ENCODE data around the gene ST3GAL2.
"Not testable (repeated sequence)": the region's sequence is repeated elsewhere in the genome, so short reads cannot be mapped to it uniquely, and the experiment has no call there.

The ST3GAL2 gene

DNA sequence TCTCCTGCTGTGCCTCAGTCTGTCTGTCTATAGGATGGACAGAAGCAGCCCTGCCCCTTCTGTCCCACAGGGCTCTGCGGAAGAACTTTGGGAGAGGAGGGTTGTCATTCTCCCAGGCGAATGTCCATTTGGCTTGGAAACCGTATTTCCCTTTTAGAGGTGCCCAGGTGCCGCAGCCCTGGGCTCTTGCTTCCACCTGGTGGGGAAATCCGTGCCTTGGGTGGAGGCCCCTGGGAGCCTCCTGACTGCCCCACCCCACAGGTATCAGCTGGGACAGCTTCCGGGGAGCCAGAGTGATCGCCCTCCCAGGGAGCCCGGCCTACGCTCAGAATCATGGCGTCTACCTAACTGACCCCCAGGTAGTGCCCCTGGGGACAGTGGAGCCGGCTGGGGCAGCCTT is 28.2 kb upstream of the ST3GAL2 start:
- DNase-seq = no peak

DNA sequence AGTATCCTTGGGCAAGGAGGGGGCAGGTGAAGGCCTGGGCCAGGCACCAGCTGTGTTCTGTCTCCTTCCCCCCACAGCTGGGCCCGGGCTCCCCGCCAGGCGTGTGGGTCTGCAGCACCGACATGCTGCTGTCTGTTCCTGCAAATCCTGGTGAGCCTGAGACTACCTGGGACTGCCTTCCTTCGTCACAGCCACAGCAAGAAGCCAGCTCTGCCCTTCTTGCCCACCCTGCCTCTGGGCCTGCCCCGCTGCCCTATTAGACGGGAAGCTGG is 27.8 kb upstream of the ST3GAL2 start:
- DNase-seq = no peak

DNA sequence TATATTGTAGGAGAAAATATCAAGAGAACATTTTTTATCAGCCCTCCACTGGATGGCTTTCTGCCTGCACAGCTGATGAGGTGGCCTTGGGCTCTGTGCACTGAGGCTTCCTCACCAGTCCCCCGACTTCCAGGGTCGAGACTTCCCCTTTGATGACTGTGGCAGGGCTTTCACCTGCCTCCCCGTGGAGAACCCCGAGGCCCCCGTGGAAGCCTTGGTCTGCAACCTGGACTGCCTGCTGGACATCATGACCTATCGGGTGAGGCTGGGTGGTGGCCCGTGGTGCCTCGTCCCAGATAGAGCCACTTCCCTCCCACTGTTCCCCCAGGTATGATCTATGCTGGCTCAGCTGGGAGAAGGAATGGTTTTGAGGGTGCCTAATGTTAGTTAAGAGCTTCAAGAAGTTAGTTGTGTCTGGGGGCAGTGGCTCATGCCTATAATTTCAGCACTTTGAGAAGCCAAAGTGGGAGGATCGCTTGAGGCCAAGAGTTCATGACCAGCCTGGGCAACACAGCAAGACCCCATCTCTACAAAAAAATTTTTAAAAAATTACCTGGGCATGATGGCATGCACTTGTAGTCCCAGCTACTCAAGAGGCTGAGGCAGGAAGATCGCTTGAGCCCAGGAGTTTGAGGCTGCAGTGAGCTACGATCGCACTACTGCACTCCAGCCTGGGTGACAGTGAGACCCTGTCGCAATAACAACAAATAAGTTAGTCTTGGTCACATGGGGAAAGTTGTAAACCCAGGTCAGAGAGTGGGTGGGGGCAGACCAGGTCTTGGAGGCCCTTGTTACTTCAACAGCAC is 27.3 kb upstream of the ST3GAL2 start:
- DNase-seq = no peak

DNA sequence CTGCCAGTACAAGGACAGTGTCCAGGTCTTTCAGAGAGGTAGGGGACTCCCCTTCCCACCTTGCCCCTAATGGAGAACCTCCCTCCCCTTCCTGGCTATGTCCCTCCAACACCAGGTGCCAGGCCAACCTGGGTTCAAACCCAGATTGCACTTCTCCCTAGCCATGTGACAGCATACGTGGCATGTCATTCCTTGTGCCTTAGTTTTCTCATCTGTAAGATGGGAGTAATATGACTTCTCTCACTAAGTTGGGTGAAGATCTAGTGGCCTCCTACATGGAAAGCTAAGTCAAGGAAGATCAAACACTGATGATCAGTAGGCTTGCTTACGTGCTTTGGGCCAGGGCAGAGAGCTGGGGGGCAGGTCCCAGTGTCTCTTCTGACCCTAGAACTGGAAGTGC is 24.3 kb upstream of the ST3GAL2 start:
- no peak for DNase-seq

DNA sequence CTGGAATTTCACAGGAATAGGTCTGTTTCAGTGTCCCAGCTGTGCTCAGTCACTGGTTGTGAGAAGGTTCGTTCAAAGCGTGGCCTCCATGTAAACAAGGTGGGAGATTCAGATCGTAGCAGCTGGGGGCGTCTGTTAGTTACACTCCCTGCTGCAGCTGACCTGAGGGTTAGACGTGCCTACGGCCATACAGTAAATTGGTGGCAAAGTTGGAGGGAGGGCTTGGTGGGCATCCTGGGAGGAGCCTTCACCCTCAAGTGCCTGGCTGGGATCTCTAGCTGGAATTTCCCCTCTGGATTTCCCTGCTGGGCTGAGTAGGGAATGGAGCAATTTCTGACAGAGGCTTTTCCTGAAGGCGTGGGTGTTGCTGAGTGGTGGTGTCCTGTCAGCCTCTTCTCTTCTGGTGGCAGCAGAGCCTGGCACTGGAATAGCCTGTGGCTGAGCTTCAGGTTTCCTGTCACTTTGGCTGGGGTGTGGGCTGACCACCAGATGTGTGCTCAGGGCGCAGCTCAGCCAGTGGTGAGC is 21.9 kb upstream of the ST3GAL2 start:
- peak; percentile 43 for DNase-seq

DNA sequence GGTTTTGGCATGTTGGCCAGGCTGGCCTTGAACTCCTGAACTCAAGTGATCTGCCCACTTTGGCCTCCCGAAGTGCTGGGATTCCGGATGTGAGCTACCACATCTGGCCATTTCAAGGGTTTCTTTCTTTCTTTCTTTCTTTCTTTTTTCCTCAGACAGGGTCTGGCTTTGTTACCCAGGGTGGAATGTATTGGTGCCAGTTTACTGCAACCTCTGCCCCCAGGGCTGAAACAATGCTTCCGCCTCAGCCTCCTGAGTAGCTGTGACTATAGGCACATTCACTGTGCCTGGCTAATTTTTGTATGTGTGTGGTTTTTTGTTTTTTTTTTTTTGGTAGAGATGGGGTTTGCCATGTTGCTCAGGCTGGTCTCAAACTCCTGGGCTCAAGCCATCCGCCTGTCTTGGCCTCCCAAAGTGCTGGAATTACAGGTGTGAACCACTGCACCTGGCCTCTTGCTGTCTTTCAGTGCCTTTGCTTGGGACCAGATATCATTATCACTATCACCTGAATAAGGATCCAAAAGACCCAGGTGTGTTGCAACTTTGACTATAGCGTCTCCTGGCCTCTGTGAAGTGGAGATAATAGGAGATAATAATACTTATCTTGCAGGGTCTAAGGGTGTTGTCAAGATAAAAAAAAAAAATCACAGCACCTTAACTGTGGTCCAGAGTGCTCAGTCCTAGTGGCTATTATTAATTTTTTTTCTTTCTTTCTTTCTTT is 18.7 kb upstream of the ST3GAL2 start:
- DNase-seq = no peak

DNA sequence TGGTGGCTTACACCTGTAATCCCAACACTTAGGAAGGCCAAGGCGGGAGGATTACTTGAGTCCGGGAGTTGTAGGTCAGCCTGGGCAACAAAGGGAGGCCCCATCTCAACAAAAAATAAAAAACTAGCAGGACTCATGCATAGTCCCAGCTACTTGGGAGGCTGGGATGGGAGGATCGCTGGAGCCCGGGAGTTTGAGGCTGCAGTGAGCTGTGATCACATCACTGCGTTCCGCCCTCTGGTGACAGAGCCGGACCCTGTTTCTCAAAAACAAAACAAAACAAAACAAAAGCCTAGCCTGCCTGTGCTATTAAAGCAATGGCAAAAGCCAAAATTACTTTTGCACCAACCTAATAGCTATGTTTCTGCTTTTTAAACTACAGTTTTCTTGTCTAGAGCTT is 17.0 kb upstream of the ST3GAL2 start:
- no peak for DNase-seq

DNA sequence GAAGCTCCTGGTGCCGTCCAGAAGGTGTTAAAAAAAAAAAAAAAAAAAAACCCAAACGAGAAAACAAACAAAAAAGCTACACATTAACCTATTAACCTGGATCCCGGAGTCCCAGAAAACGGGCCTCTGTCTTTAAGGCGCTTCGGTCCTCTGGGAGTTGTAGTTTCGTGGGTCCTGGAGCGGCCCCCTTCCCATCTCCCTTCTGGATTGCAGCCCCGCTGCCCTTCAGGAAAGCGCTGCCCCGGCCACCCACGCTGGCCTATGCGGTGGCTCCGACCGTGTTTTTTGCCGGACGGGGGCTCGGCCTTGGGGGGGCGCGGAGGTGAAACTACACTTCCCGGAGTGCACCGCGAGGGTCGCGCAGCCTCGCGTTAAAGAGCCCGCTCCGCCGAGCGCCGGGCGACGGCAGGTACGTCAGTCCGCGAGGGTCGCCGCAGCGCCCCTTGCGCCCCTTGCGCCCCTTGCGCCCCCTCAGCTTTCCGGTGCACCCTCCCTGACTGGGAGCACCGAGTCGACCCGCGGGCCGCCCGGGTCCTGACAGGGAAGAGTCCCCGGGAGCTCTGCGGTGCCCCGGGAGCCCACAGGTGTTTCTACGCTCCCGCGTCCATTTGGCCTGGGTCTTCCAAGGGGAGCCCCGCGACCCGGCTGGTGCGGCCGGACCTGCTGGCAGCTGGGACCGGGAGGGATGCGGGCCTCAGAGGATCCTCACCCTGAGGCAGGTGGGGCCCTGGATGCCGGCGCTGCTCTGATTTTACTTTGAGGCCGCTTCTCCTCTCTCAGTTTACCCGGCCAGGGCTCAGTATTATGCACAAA is 15.5 kb upstream of the ST3GAL2 start, which contains the start of gene FCSK:
FCSK (plus strand) TSS at position 374 of the 813 bp plus-strand sequence. CDS start 8,596 bp downstream, outside the sequence.
- peak; percentile 84 for DNase-seq

DNA sequence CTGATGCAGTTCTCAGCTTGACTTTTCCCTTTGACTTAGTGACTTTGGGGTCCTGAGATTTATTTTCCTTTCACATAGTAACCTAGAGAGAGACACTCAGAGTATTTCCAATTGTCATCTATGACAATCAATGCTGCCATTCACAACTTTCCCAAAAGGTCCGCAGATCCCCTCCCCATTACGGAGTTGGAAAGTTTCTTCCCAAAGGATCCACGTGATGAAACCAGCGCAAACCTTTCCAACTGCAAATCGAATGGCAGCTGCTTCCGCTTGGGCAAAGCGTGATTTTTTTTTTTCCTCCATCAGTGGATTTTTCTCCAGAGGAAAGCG is 15.0 kb upstream of the ST3GAL2 start:
- DNase-seq = no peak

DNA sequence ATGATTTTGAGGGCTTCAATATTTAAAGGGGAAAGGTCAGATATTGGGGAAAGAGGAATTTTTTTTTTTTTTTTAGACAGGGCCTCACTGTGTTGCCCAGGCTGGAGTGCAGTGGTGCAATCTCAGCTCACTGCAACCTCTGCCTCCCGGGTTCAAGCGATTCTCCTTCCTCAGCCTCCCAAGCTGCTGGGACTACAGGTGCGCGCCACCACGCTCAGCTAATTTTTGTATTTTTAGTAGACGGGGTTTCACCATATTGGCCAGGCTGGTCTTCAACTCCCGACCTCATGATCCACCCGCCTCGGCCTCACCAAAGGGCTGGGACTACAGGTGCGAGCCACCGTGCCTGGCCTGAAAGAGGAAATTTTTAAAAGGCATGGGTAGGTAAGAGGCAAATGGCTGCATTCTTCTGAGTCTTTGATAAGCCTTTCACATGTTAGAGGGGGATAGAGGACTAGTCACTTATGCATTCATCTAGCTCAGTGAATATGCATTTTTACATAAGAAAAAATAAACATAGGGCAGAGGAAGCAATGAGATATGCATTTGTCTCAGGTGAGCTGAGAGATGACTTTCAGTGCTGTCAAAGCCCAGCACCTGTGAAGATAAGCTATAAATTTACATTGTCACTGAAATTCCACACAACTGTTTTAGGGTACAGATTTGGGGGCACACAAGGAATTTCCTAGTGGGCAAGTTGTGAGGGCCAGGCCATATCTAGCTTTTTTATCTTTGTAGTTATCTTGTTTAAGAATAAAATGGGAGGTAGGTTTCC is 14.4 kb upstream of the ST3GAL2 start:
- no peak for DNase-seq

DNA sequence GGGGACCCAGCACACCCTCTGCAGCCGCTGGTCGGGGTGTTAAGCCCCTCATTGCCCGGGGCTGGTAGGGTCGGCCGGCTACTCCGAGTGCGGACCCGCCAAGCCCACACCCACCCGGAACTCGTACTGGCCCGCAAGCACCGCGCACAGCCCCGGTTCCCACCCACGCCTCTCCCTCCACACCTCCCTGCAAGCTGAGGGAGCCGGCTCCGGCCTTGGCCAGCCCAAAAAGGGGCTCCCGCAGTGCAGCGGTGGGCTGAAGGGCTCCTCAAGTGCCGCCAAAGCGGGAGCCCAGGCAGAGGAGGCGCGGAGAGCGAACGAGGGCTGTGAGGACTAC is 12.1 kb upstream of the ST3GAL2 start:
- DNase-seq = not testable (repeated sequence)

DNA sequence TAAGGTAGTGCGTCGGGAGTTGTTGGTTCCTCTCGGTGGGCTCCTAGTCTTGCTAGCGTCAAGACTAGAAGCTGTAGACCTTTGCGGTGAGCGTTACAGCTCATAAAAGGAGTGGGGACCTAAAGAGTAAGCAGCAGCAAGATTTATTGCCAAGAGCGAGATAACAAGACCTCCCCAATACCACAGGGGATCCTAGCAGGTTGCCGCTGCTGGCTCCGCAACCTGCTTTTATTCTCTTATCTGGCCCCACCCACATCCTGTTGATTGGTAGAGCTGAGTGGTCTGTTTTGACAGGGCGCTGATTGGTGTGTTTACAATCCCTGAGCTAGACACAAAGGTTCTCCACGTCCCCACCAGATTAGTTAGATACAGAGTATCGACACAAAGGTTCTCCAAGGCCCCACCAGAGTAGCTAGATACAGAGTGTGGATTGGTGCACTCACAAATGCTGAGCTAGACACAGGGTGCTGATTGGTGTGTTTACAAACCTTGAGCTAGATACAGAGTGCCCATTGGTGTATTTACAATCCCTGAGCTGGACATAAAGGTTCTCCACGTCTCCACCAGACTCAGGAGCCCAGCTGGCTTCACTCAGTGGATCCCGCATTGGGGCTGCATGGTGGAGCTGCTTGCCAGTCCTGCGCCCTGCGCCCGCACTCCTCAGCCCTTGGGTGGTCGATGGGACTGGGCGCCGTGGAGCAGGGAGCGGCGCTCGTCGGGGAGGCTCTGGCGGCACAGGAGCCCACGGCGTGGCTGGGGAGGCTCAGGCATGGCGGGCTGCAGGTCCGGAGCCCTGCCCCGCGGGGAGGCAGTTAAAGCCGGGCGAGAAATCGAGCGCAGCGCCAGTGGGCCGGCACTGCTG is 11.5 kb upstream of the ST3GAL2 start:
- DNase-seq = not testable (repeated sequence)

DNA sequence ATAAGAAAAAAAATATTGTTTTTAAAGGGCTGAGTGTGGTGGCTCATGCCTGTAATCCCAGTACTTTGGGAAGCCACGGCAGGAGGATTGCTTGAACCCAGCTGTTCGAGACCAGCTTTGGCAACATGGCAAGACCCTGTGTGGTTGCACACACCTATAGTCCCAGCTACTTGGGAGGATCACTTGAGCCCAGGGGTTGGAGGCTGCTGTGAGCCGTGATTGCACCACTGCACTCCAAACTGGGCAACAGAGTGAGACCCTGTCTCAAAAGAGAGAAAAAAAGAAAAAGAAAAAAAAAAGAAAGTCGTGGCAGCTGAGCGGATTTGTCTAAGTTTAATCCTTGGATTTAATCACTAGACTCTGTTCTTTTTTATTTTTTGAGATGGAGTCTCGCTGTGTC is 9.2 kb upstream of the ST3GAL2 start:
- no peak for DNase-seq

DNA sequence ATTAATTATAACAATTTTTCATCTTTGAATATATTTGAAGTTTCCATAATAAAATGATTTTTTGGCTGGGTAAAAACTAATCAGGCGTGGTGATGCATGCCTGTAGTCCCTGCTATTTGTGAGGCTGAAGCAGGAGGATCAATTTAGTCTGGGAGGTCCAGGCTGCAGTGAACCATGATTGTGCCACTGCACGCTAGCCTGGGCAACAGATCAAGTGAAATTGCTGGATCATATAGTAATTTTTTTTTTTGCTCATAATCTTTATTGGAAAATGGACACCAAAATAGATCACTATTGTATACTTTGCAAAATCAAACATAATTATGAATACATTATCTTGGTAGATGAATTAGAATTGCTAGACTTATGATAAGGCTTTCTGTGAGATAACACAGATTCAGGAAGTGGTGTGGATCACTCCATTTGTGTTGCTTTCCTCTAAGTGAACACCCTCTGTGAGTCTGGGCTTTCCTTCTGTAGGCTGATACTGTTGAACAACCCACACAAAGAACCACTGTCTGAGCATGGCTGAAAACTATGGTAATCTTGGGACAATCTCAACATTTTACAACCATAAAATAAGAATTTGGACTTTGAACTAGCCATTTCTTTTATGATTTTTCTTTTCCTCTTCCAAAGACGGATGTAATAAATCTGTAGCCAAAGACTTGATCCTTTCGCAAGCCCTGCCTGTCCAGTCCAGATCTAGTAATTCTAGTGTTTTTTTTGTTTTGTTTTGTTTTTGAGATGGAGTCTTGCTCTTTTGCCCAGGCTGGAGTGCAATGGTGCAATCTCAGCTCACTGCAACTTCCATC is 5.6 kb upstream of the ST3GAL2 start:
- no peak for DNase-seq

DNA sequence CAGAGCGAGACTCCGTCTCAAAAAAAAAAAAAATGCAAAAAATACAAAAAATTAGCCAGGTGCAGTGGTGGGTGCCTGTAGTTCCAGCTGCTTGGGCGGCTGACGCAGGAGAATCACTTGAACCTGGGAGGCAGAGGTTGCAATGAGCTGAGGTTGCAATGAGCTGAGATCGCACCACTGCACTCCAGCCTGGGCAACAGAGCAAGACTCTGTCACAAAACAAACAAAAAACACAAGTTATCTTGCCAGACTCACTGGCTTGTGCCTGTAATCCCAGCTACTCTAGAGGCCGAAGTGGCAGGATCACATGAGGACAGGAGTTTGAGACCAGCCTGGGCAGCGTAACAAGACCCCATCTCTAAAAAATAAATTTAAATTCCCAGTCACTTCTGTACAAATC is 3.4 kb upstream of the ST3GAL2 start:
- no peak for DNase-seq

DNA sequence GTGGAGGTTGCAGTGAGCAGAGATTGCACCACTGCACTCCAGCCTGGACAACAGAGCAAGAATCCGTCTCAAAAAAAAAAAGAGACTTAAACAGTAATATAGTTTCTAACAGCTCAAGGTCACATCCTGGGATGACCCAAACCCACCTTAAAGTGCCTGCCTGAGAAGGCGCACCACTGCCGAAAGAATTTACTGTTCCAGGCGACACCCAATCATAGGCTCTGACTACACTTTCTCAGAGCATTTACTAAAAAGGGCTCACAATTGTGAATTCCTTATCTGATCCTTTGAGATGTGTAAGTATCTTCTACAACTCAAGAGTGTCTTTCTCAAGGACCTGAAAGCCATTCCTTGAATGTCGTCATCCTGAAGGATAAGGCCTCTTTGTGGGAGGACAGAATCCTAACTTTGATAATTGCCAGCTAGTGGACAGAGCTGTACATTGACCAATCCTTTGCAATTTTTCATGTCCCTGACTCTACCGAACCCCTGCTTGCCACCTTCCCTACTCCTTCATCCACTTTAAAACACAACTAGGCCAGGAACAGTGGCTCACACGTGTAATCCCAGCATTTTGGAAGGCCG is 2.6 kb upstream of the ST3GAL2 start:
- DNase-seq = no peak

DNA sequence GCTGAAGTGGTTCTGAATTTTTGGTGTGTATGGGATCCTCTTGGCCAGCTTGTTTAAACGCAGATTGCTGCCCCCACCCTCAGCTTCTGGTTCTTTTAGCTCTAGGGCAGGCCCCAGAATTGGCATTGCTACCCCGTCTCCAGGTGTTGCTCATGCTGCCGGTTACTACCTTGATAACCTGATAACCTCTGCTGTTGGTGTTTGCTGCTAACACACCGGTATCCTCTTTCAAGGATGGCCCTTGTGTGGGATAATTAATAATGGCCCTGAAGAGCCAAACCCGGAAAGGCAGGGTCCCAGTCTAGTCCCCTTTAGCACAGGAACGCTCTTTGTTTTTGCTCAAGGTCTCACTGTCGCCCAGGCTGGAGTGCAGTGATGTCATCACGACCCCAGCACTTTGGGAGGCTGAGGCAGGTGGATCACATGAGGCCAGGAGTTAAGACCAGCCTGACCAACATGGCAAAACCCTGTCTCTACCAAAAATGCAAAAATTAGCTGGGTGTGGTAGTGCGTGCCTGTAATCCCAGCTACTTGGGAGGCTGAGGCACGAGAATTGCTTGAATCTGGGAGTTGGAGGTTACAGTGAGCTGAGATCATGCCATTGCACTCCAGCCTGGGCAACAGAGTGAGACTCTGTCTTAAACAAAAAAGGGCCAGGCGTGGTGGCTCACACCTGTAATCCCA is 1.3 kb upstream of the ST3GAL2 start:
- no peak for DNase-seq

DNA sequence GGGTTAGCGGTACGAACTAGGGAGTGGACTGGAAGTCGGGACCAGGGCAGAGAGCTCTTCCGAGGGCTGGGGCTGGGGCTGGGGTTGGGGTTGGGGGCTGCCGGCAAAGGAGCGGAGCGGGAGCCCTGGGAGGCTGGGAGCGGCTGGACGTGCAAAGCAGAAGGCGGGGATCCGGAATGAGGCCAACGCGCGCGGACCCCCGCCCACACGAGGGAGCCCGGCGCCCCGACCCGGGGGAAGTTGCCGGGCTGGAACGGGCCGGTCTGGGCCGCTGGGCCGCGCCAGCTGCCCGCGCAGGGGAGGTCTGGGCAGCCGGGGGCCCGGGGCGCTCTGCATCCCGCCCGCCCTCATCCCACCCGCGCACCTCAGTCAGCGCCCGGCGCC is 323 bp downstream of the ST3GAL2 start:
- peak; percentile 64 for DNase-seq

DNA sequence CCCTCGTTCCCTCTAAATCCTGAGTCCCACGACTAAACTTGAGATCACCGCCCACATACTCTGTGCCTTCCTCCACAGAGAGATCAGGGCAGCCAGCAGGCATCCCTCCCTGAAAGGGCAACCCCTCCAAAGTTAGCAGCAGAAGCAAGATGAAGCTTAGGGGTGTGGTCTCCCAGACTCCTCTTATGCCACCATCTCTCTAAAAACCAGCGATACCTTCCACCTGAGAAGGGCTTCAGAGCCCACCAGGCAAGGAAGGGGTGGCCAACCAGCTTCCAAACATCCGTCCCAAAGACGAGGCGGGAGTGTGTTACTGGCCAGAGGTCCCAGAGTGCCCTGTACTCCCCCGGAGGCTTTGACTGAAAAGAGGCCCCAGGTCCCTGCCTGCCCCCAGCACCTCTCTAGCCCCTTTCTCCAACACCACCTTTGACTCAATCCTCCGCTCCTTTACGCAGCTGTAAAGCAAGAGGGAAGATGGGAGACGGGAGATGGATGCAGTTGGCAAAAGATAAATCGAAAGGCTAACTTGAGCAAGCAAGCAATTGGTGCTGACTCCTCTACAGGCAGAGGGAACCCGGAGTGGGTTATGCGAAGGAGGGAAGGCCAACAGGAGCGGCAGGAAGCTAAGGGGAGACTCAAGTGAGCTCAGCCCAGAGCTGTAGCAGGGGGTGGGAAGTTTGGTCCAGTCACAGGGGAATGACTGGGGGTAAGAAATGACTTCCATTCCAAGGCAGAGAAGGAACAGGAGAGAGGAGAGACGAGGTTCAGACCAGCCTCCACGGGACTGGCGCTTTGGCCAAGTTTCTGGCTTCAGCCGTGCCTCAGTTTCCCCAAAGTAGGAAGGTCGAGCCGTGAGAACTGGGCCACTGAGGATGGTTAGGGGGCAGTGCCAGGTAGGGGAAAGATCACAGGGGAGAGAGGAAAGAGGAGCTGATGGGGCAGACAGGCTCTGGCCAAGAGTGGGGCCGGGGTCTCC is 1.0 kb downstream of the ST3GAL2 start:
- peak; percentile 69 for DNase-seq

Measured in 8988T (cell line).